ENCODE data around the gene RTTN. TPM values are rescaled to one million over a fixed set of nuclear protein-coding genes. Genes with fewer than 3 reads are reported as not detected.

Gene RTTN
- total and polyA plus RNA-seq, 10 of the 15 experiments (the other 5 are each of a cell fraction or from before 2014, with no cell fraction given): 9.4 to 36.6 (median 15.7) TPM

DNA sequence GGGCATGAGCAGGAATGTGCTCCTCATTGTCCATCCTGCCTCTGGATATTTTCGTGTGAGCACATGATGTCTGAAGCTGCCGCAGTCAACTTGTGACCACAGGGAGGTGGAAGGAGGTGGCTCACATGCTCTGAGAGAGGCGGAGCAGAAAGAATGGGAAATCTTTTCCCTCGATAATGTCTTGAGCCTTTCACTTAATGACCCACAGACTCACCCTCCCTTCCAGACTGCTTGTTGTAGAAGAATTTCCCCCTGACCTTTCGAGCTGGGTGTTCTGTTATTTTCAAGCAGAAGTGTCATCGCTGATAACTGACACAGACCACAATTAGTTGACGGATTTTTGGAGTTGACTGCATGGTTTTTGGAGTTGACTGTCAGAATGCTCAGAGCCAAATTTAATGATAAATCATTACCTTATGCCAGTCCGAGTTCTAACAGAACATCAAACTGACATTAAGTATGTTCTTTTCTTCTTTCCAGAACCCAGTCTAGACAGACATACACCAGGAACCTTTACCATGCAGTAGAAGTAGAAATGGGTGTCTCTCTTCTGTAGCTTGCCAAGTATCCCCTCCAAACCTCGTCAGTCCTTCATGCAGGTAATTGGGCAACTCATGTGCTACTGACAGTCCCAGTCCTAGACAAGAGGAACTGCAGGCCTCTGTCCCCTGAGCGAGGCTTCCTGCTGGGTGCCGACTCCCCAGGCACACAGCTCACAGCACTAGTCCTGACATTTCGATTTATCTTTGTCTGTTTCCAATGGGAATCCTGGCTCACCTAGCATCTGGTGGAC lies 29.4 kb upstream of the RTTN start:
- no peak for ATAC-seq
- Histone ChIP-seq H3K27ac (ENCODE audit: control insufficient read depth, insufficient read depth) (no peak overlapping the region), H3K9me3 (replicated peaks; ENCODE audit: control insufficient read depth, insufficient read depth, low read length) (no peaks in the 10 kb centered on the region), H3K4me2 (ENCODE audit: control insufficient read depth, insufficient read depth) (no peak overlapping the region), H2AFZ (ENCODE audit: control insufficient read depth, low read depth, low read length) (no peak overlapping the region), H3K4me3 (no peak overlapping the region), H3K4me1 (ENCODE audit: control insufficient read depth, insufficient read depth, low read length) (no peaks in the 10 kb centered on the region), H3K36me3 (ENCODE audit: control insufficient read depth in 2 of 2, insufficient read depth in 2 of 2, low read length in 1 of 2) (no peaks in the 10 kb centered on the region), H3K27me3 (replicated peaks in 1 of 2; ENCODE audit: control insufficient read depth in 2 of 2, insufficient read depth in 2 of 2, low read length in 1 of 2) (peaks cover 0 to 1% of the 10 kb centered on the region in 2 experiments; a peak in 2 of 4 replicates), H3K79me2 (ENCODE audit: control insufficient read depth, insufficient read depth, low read length) (no peaks in the 10 kb centered on the region), H3K9ac (ENCODE audit: control insufficient read depth, insufficient read depth, low read length) (no peak overlapping the region), H4K20me1 (ENCODE audit: control insufficient read depth, insufficient read depth) (no peaks in the 10 kb centered on the region)
- DNase-seq (ENCODE audit: low read depth, low spot score): no peak
- BruUV-seq (replicated peaks): no TSS peak
- SMC1A ChIA-PET (ENCODE audit: uncharacterized antibody, unreplicated experiment): no interaction called here
- FAIRE-seq: no peak
- intact Hi-C loops (cut with micrococcal nuclease; ENCODE audit: unreplicated experiment): no loop called here
- WGBS (ENCODE audit: insufficient coverage, insufficient replicate concordance, low lambda C conversion rate, missing lambda C conversion rate): 43% methylated on average over 12 of the region's 12 CpGs
- in situ Hi-C loops (cut with MboI): no loop called here
- RAD21 ChIA-PET (ENCODE audit: unreplicated experiment): no interaction called here
- CTCF ChIA-PET: interaction anchor here (1.0 kb wide), 1 partner anchor 10 kb away, joined by 4 read pairs; no protein-coding TSS in a partner anchor
- POLR2A ChIA-PET: no interaction called here
- TF ChIP-seq PBX3 (IDR thresholded peaks at IDR 0.05; ENCODE audit: insufficient replicate concordance, low read depth, low read length) (no peak), CREB1 (IDR thresholded peaks at IDR 0.05; ENCODE audit: low read depth) (no peak), NKRF (conservative IDR thresholded peaks at IDR 0.05) (no peak), ZNF384 (IDR thresholded peaks at IDR 0.05; ENCODE audit: borderline replicate concordance, low read depth, low read length) (no peak), ZNF217 (IDR thresholded peaks at IDR 0.05) (no peak), MXI1 (IDR thresholded peaks at IDR 0.05; ENCODE audit: low read depth, low read length) (no peak), CEBPZ (IDR thresholded peaks at IDR 0.05; ENCODE audit: low read depth, low read length) (no peak)
- TF ChIP-seq, protein P1, sequence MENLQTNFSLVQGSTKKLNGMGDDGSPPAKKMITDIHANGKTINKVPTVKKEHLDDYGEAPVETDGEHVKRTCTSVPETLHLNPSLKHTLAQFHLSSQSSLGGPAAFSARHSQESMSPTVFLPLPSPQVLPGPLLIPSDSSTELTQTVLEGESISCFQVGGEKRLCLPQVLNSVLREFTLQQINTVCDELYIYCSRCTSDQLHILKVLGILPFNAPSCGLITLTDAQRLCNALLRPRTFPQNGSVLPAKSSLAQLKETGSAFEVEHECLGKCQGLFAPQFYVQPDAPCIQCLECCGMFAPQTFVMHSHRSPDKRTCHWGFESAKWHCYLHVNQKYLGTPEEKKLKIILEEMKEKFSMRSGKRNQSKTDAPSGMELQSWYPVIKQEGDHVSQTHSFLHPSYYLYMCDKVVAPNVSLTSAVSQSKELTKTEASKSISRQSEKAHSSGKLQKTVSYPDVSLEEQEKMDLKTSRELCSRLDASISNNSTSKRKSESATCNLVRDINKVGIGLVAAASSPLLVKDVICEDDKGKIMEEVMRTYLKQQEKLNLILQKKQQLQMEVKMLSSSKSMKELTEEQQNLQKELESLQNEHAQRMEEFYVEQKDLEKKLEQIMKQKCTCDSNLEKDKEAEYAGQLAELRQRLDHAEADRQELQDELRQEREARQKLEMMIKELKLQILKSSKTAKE (IDR thresholded peaks at IDR 0.05; ENCODE audit: low read depth, poor library complexity, severe bottlenecking): no peak
- TF ChIP-seq, protein P2, sequence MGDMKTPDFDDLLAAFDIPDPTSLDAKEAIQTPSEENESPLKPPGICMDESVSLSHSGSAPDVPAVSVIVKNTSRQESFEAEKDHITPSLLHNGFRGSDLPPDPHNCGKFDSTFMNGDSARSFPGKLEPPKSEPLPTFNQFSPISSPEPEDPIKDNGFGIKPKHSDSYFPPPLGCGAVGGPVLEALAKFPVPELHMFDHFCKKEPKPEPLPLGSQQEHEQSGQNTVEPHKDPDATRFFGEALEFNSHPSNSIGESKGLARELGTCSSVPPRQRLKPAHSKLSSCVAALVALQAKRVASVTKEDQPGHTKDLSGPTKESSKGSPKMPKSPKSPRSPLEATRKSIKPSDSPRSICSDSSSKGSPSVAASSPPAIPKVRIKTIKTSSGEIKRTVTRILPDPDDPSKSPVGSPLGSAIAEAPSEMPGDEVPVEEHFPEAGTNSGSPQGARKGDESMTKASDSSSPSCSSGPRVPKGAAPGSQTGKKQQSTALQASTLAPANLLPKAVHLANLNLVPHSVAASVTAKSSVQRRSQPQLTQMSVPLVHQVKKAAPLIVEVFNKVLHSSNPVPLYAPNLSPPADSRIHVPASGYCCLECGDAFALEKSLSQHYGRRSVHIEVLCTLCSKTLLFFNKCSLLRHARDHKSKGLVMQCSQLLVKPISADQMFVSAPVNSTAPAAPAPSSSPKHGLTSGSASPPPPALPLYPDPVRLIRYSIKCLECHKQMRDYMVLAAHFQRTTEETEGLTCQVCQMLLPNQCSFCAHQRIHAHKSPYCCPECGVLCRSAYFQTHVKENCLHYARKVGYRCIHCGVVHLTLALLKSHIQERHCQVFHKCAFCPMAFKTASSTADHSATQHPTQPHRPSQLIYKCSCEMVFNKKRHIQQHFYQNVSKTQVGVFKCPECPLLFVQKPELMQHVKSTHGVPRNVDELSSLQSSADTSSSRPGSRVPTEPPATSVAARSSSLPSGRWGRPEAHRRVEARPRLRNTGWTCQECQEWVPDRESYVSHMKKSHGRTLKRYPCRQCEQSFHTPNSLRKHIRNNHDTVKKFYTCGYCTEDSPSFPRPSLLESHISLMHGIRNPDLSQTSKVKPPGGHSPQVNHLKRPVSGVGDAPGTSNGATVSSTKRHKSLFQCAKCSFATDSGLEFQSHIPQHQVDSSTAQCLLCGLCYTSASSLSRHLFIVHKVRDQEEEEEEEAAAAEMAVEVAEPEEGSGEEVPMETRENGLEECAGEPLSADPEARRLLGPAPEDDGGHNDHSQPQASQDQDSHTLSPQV (IDR thresholded peaks at IDR 0.05): no peak
